ENCODE measurements around the gene BACH2. TPM values are rescaled to one million over a fixed set of nuclear protein-coding genes. Genes with fewer than 3 reads are reported as not detected.
"Not testable (repeated sequence)": the region's sequence is repeated elsewhere in the genome, so short reads cannot be mapped to it uniquely, and the experiment has no call there.

The BACH2 gene
- total and polyA plus RNA-seq, 4 donors: 11.0 to 16.7 (median 12.9) TPM

- no peak overlapping the region for H3K27ac ChIP-seq (ENCODE audit: low read depth, low read length)
- no peak for DNase-seq (ENCODE audit: low read depth in 4 of 6, low spot score in 6 of 6)
- no peaks in the 10 kb centered on the region for H3K36me3 ChIP-seq (ENCODE audit: control insufficient read depth, insufficient read depth, low read length)
- no peaks in the 10 kb centered on the region for H3K9me3 ChIP-seq (ENCODE audit: control insufficient read depth, insufficient read depth, low read length)
- no peaks in the 10 kb centered on the region for H3K27me3 ChIP-seq (ENCODE audit: control insufficient read depth, insufficient read depth, low read length)
- WGBS (ENCODE audit: insufficient coverage): 81% methylated on average over 2 of the region's 3 CpGs
- H3K4me3 ChIP-seq (ENCODE audit: low read depth, low read length): no peak overlapping the region
- H3K4me1 ChIP-seq (ENCODE audit: control insufficient read depth, insufficient read depth, low read length): no peaks in the 10 kb centered on the region
Observed at GRCh38 chr6:89917801-89918366, 378.8 kb downstream of the BACH2 start.

GRCh38 chr6:89917216-89917615 lies 379.4 kb downstream of the BACH2 start:
- DNase-seq (ENCODE audit: low read depth in 4 of 6, low spot score in 6 of 6): no peak
- no peaks in the 10 kb centered on the region for H3K27me3 ChIP-seq (ENCODE audit: control insufficient read depth, insufficient read depth, low read length)
- no peak overlapping the region for H3K4me3 ChIP-seq (ENCODE audit: low read depth, low read length)
- H3K27ac ChIP-seq (ENCODE audit: low read depth, low read length): no peak overlapping the region
- 97% methylated on average over 4 of the region's 4 CpGs for WGBS (ENCODE audit: insufficient coverage)
- H3K36me3 ChIP-seq (ENCODE audit: control insufficient read depth, insufficient read depth, low read length): no peaks in the 10 kb centered on the region
- no peaks in the 10 kb centered on the region for H3K4me1 ChIP-seq (ENCODE audit: control insufficient read depth, insufficient read depth, low read length)
- no peaks in the 10 kb centered on the region for H3K9me3 ChIP-seq (ENCODE audit: control insufficient read depth, insufficient read depth, low read length)

DNA sequence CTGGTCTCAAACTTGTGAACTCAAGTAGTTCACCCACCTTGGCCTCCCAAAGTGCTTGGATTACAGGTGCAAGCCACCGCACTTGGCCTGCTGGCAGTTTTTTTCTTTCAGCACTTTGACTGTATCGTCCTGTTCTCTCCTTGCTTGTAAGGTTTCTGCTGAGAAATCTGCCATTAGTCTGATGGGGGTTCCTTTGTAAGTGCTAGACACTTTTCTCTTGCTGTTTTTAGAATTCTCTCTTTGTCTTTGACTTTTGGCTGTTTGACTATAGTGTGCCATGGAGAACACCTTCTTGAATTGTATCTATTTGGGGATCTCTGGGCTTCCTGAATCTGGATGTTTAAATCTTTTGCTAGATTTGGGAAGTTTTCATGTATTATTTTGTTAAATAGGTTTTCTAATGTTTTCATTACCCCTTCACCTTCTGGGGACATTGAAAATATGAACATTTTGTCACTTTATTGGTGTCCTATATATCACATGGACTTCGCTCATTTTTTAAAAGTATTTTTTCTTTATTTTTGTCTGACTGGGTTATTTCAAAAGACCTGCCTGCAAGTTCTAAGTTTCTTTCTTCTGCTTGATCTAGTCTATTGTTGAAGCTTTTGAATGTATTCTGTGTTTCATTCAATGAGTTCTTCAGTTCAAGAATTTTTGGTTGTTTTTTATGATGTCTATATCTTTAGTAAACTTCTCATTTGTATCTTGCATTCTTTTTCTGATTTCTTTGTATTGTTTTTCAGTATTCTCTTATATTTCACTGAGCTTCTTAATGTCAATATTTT lies 380.3 kb downstream of the BACH2 start:
- 100% methylated on average over 2 of the region's 3 CpGs for WGBS (ENCODE audit: insufficient coverage)
- Histone ChIP-seq H3K27me3 (ENCODE audit: control insufficient read depth, insufficient read depth, low read length) (no peaks in the 10 kb centered on the region), H3K36me3 (ENCODE audit: control insufficient read depth, insufficient read depth, low read length) (no peaks in the 10 kb centered on the region), H3K4me1 (ENCODE audit: control insufficient read depth, insufficient read depth, low read length) (no peaks in the 10 kb centered on the region), H3K4me3 (ENCODE audit: low read depth, low read length) (no peak overlapping the region), H3K9me3 (ENCODE audit: control insufficient read depth, insufficient read depth, low read length) (no peaks in the 10 kb centered on the region), H3K27ac (ENCODE audit: low read depth, low read length) (no peak overlapping the region)
- DNase-seq (ENCODE audit: low read depth in 4 of 6, low spot score in 6 of 6): no peak

GRCh38 chr6:89910902-89911240 lies 385.8 kb downstream of the BACH2 start:
- DNase-seq (ENCODE audit: low read depth in 4 of 6, low spot score in 6 of 6): no peak
- no peak overlapping the region for H3K4me3 ChIP-seq (ENCODE audit: low read depth, low read length)
- WGBS (ENCODE audit: insufficient coverage): no CpG with 5 or more reads among the region's 1 CpG
- H3K9me3 ChIP-seq (ENCODE audit: control insufficient read depth, insufficient read depth, low read length): no peaks in the 10 kb centered on the region
- H3K36me3 ChIP-seq (ENCODE audit: control insufficient read depth, insufficient read depth, low read length): no peaks in the 10 kb centered on the region
- H3K27me3 ChIP-seq (ENCODE audit: control insufficient read depth, insufficient read depth, low read length): no peaks in the 10 kb centered on the region
- no peak overlapping the region for H3K27ac ChIP-seq (ENCODE audit: low read depth, low read length)
- no peaks in the 10 kb centered on the region for H3K4me1 ChIP-seq (ENCODE audit: control insufficient read depth, insufficient read depth, low read length)

DNA sequence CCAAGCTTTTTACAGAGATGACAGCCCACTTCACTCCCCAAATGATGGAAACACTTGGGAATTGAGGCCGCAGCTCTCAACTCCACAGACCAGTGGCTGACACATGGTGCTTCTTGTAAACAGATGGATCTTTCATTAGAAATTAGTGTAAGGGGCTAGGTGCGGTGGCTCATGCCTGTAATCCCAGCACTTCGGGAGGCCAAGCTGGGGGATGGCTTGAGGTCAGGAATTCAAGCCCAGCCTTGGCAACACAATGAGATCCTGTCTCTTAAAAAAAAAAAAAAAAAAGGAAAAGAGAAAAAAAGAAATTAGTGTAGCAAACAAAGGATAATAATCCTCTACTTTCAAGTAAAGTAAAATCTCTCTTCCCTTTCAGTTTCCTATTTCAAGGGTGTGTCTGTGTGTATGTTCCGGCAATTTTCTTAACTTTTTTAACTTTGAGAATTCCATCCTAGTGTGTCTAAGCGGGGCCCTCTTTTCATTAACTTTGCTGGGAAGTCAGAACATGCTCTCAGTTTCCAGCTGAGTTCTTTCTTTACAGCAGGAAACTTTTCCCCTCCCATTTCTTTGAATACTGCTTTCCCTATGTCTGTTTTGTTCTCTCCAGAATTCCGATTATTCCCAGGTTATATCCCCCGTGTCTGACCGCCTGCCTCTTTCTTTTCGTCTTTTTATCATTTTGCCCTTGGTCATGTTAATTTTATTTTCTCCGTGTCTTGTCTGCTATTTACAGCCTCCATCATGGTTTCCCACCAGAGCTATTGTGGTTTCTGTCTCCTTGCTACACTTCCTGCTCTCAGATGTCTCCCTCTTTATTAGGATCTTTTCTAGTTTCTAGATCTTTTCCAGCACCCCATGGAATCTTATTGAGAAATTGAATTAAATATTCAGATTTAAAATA lies 386.4 kb downstream of the BACH2 start:
- not testable (repeated sequence) for H3K9me3 ChIP-seq (ENCODE audit: control insufficient read depth, insufficient read depth, low read length); DNase-seq (ENCODE audit: low read depth in 4 of 6, low spot score in 6 of 6); H3K4me1 ChIP-seq (ENCODE audit: control insufficient read depth, insufficient read depth, low read length); H3K27ac ChIP-seq (ENCODE audit: low read depth, low read length); H3K4me3 ChIP-seq (ENCODE audit: low read depth, low read length); H3K27me3 ChIP-seq (ENCODE audit: control insufficient read depth, insufficient read depth, low read length); H3K36me3 ChIP-seq (ENCODE audit: control insufficient read depth, insufficient read depth, low read length)
- WGBS (ENCODE audit: insufficient coverage): 31% methylated on average over 2 of the region's 10 CpGs

DNA sequence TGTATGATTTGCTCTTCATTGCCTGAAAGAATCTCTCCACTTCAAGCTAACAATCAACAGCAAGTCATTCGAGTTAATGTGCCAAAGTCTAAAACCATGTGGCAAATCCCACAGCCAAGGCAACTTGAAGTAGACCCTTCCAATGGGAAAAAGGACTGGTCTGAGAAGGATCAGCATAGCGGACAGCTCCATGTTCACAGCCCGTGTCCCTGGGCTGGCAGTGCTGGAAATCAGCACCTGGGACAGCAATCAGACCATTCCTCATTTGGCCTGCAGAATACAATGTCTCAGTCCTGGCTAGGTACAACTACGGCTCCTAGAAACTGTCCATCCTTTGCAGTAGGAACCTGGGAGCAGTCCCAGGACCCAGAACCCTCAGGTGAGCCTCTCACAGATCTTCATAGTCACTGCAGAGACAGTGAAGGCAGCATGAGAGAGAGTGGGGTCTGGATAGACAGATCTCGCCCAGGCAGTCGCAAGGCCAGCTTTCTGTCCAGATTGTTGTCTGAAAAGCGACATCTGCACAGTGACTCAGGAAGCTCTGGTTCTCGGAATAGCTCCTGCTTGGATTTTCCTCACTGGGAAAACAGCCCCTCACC lies 401.3 kb downstream of the BACH2 start:
- Histone ChIP-seq H3K36me3 (ENCODE audit: control insufficient read depth, insufficient read depth, low read length) (no peaks in the 10 kb centered on the region), H3K9me3 (ENCODE audit: control insufficient read depth, insufficient read depth, low read length) (no peaks in the 10 kb centered on the region), H3K4me3 (ENCODE audit: low read depth, low read length) (no peak overlapping the region), H3K4me1 (ENCODE audit: control insufficient read depth, insufficient read depth, low read length) (no peaks in the 10 kb centered on the region), H3K27me3 (ENCODE audit: control insufficient read depth, insufficient read depth, low read length) (peaks cover 2% of the 10 kb centered on the region), H3K27ac (ENCODE audit: low read depth, low read length) (no peak overlapping the region)
- peak in 2 of 6 donors; percentile 12 to 67 for DNase-seq (ENCODE audit: low read depth in 4 of 6, low spot score in 6 of 6)
- WGBS (ENCODE audit: insufficient coverage): 56% methylated on average over 7 of the region's 8 CpGs

GRCh38 chr6:89894169-89894568 lies 402.5 kb downstream of the BACH2 start, which contains the start of gene GJA10:
Gene GJA10 (plus strand): TSS chr6:89894469. CDS start chr6:89894469, 0 bp downstream.
- Histone ChIP-seq H3K4me3 (ENCODE audit: low read depth, low read length) (no peak within 1 kb of the TSS), H3K9me3 (ENCODE audit: control insufficient read depth, insufficient read depth, low read length) (no peaks in the 10 kb centered on the region), H3K27me3 (ENCODE audit: control insufficient read depth, insufficient read depth, low read length) (peaks cover 2% of the 10 kb centered on the region), H3K27ac (ENCODE audit: low read depth, low read length) (no peak within 1 kb of the TSS), H3K36me3 (ENCODE audit: control insufficient read depth, insufficient read depth, low read length) (no peaks in the 10 kb centered on the region), H3K4me1 (ENCODE audit: control insufficient read depth, insufficient read depth, low read length) (no peaks in the 10 kb centered on the region)
- no CpG with 5 or more reads among the region's 1 CpG for WGBS (ENCODE audit: insufficient coverage)
- DNase-seq (ENCODE audit: low read depth in 4 of 6, low spot score in 6 of 6): no peak

DNA sequence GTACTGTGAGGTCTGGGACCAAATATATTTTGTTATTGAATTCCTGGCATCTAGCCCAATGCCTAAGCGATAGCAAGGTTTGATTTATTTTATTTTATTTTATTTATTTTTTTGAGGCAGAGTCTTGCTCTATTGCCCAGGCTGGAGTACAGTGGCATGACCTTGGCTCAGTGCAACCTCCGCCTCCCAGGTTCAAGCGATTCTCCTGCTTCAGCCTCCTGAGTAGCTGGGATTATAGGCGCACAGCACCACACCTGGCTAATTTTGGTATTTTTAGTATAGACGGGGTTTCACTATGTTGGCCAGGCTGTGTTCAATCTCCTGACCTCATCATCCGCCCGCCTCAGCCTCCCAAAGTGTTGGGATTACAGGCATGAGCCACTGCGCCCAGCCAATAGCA lies 404.1 kb downstream of the BACH2 start:
- WGBS (ENCODE audit: insufficient coverage): 94% methylated on average over 6 of the region's 8 CpGs
- H3K36me3 ChIP-seq (ENCODE audit: control insufficient read depth, insufficient read depth, low read length); H3K9me3 ChIP-seq (ENCODE audit: control insufficient read depth, insufficient read depth, low read length); H3K27me3 ChIP-seq (ENCODE audit: control insufficient read depth, insufficient read depth, low read length); H3K4me1 ChIP-seq (ENCODE audit: control insufficient read depth, insufficient read depth, low read length); H3K27ac ChIP-seq (ENCODE audit: low read depth, low read length); DNase-seq (ENCODE audit: low read depth in 4 of 6, low spot score in 6 of 6); H3K4me3 ChIP-seq (ENCODE audit: low read depth, low read length): not testable (repeated sequence)

GRCh38 chr6:89890845-89891528 lies 405.7 kb downstream of the BACH2 start:
- DNase-seq (ENCODE audit: low read depth in 4 of 6, low spot score in 6 of 6); H3K9me3 ChIP-seq (ENCODE audit: control insufficient read depth, insufficient read depth, low read length); H3K27me3 ChIP-seq (ENCODE audit: control insufficient read depth, insufficient read depth, low read length); H3K27ac ChIP-seq (ENCODE audit: low read depth, low read length); H3K36me3 ChIP-seq (ENCODE audit: control insufficient read depth, insufficient read depth, low read length); H3K4me3 ChIP-seq (ENCODE audit: low read depth, low read length); H3K4me1 ChIP-seq (ENCODE audit: control insufficient read depth, insufficient read depth, low read length): not testable (repeated sequence)
- WGBS (ENCODE audit: insufficient coverage): 10% methylated on average over 2 of the region's 11 CpGs

Data from spinal cord (tissue), 10 donors.